Measurements from ENCODE around the gene DNTT.

GRCh38 chr10:96305019-96305418 lies 785 bp downstream of the DNTT start:
- TF ChIP-seq CTCF (IDR thresholded peaks at IDR 0.05) (no peak), POLR2A (IDR thresholded peaks at IDR 0.05; ENCODE audit: low read depth) (no peak), POLR2AphosphoS5 (IDR thresholded peaks at IDR 0.05) (no peak), EP300 (IDR thresholded peaks at IDR 0.05) (no peak)

Measured in esophagus muscularis mucosa (tissue), 4 donors.